Activated CD4-positive, alpha-beta T cell treated with anti-CD3 and anti-CD28 coated beads for 1 hour (primary cell): ENCODE measurements around the gene PAX8.

Experiments
- DNase-seq: peaks from one replicate; pipeline ENCODE4 v3.0.0-alpha.2; 2020

Gene PAX8

GRCh38 chr2:113260991-113261390 is 17.7 kb downstream of the PAX8 start:
- no peak for DNase-seq

- no peak for DNase-seq
These were observed 20.1 kb downstream of the PAX8 start for GRCh38 chr2:113258471-113259147.

- DNase-seq = no peak
These were observed 21.0 kb downstream of the PAX8 start for GRCh38 chr2:113257516-113258264.

- DNase-seq = no peak
These were observed 23.3 kb downstream of the PAX8 start for GRCh38 chr2:113255140-113256070.

GRCh38 chr2:113253453-113253852 is 25.3 kb downstream of the PAX8 start:
- DNase-seq = no peak

- no peak for DNase-seq
These were observed 26.6 kb downstream of the PAX8 start for GRCh38 chr2:113252047-113252590.

- no peak for DNase-seq
These were observed 27.6 kb downstream of the PAX8 start for GRCh38 chr2:113251118-113251517.

GRCh38 chr2:113248997-113249770 is 29.5 kb downstream of the PAX8 start:
- peak; percentile 57 for DNase-seq

- no peak for DNase-seq
These were observed 32.1 kb downstream of the PAX8 start for GRCh38 chr2:113246606-113247005.

- DNase-seq = no peak
These were observed 33.4 kb downstream of the PAX8 start for GRCh38 chr2:113245276-113245711.

GRCh38 chr2:113242327-113242726 is 36.4 kb downstream of the PAX8 start:
- DNase-seq = no peak

GRCh38 chr2:113240915-113241911 is 37.5 kb downstream of the PAX8 start:
- no peak for DNase-seq

GRCh38 chr2:113240150-113240914 is 38.4 kb downstream of the PAX8 start:
- DNase-seq = no peak

GRCh38 chr2:113238871-113239839 is 39.6 kb downstream of the PAX8 start:
- DNase-seq = no peak

GRCh38 chr2:113237604-113238160 is 41.0 kb downstream of the PAX8 start:
- no peak for DNase-seq

- no peak for DNase-seq
These were observed 42.2 kb downstream of the PAX8 start for GRCh38 chr2:113236367-113237159.

GRCh38 chr2:113235347-113236226 is 43.1 kb downstream of the PAX8 start:
- peak; percentile 42 for DNase-seq
